WTC11 (cell line): ENCODE measurements around the gene CTNNA2. TPM values are rescaled to one million over a fixed set of nuclear protein-coding genes. Genes with fewer than 3 reads are reported as not detected.
A peak's percentile ranks its signal among the peaks of the same experiment; 100 is the strongest.

ENCODE experiments used
- ATAC-seq: fragments of 200-7000 bp; cut with Tn5 transposase; 2 replicates; pipeline ENCODE4 v1.10.0; 2021; ENCODE audit warnings: mild to moderate bottlenecking, moderate library complexity
- CTCF ChIA-PET: fragments of 300-600 bp; sonication (Branson Sonifier 250); formaldehyde crosslinking; loops from one replicate; lab custom pipeline; 2021; ENCODE audit warnings: antibody characterized with exemption; lab: Charles Lee
- POLR2A ChIA-PET: fragments of 350-600 bp; sonication (Branson Sonifier 250); formaldehyde crosslinking; loops from one replicate; lab custom pipeline; 2021; ENCODE audit warnings: antibody characterized with exemption; lab: Charles Lee
- DNase-seq: peaks from one replicate; pipeline ENCODE4 v3.0.0; 2021; ENCODE audit warnings: low spot score
- H3K27ac Mint-ChIP-seq: 2 replicates; pipeline ENCODE4 v1.8.0; 2021; ENCODE audit warnings: mixed read lengths
- H3K27me3 Mint-ChIP-seq: 2 replicates; pipeline ENCODE4 v1.8.0; 2021; ENCODE audit warnings: low read depth, mild to moderate bottlenecking, moderate library complexity, mixed read lengths
- H3K36me3 Mint-ChIP-seq: 2 replicates; pipeline ENCODE4 v1.8.0; 2021; ENCODE audit warnings: mixed read lengths
- H3K4me1 Mint-ChIP-seq: 2 replicates; pipeline ENCODE4 v1.8.0; 2022; ENCODE audit warnings: mixed read lengths
- H3K4me3 Mint-ChIP-seq: 2 replicates; pipeline ENCODE4 v1.8.0; 2021; ENCODE audit warnings: mild to moderate bottlenecking, moderate library complexity, mixed read lengths
- H3K9me3 Mint-ChIP-seq: 2 replicates; pipeline ENCODE4 v1.8.0; 2021; ENCODE audit warnings: mixed read lengths
- CREB1 ChIP-seq: sonication (generic); formaldehyde crosslinking; IDR thresholded peaks from 2 replicates; pipeline ENCODE4 v1.8.0; 2023; ENCODE audit warnings: mild to moderate bottlenecking, missing genetic modification reagents
- CREM ChIP-seq: sonication (generic); formaldehyde crosslinking; IDR thresholded peaks from 2 replicates; pipeline ENCODE4 v1.8.1; 2022; ENCODE audit warnings: mild to moderate bottlenecking, missing genetic modification reagents, moderate library complexity
- EMX1 ChIP-seq: fragments of 250-450 bp; sonication (Bioruptor Pico); IDR thresholded peaks from 2 replicates; pipeline ENCODE4 v1.8.0; 2021; ENCODE audit warnings: mild to moderate bottlenecking
- GRHL2 ChIP-seq: fragments of 250-450 bp; sonication (Bioruptor Pico); IDR thresholded peaks from 2 replicates; pipeline ENCODE4 v1.8.0; 2022; ENCODE audit warnings: mild to moderate bottlenecking, moderate library complexity; ENCODE audit not compliant: insufficient replicate concordance, severe bottlenecking
- GTF2I ChIP-seq: fragments of 250-450 bp; sonication (Bioruptor Pico); conservative IDR thresholded peaks from 2 replicates; pipeline ENCODE4 v1.4.0; 2021; ENCODE audit warnings: mild to moderate bottlenecking
- IRF2 ChIP-seq: sonication (generic); formaldehyde crosslinking; IDR thresholded peaks from 2 replicates; pipeline ENCODE4 v1.8.0; 2022; ENCODE audit warnings: low read depth, missing genetic modification reagents, borderline replicate concordance
- JAZF1 ChIP-seq: fragments of 250-450 bp; sonication (Bioruptor Pico); IDR thresholded peaks from 2 replicates; pipeline ENCODE4 v1.9.0; 2021; ENCODE audit warnings: moderate library complexity, mild to moderate bottlenecking, inconsistent platforms
- MYBL2 ChIP-seq: sonication (generic); formaldehyde crosslinking; IDR thresholded peaks from 2 replicates; pipeline ENCODE4 v1.8.1; 2023; ENCODE audit warnings: mild to moderate bottlenecking, moderate library complexity, missing genetic modification reagents
- NFATC4 ChIP-seq: fragments of 250-450 bp; sonication (Bioruptor Pico); IDR thresholded peaks from 2 replicates; pipeline ENCODE4 v1.9.0; 2021; ENCODE audit warnings: mild to moderate bottlenecking
- NR2C2 ChIP-seq: sonication (generic); formaldehyde crosslinking; IDR thresholded peaks from 2 replicates; pipeline ENCODE4 v1.8.0; 2022; ENCODE audit warnings: mild to moderate bottlenecking, missing genetic modification reagents
- NR3C1 ChIP-seq: sonication (generic); formaldehyde crosslinking; conservative IDR thresholded peaks from 2 replicates; pipeline ENCODE4 v1.8.1; 2023; ENCODE audit warnings: low read depth, mild to moderate bottlenecking, missing genetic modification reagents
- RELA ChIP-seq: sonication (generic); formaldehyde crosslinking; IDR thresholded peaks from 2 replicates; pipeline ENCODE4 v1.8.1; 2022; ENCODE audit warnings: missing genetic modification reagents, mild to moderate bottlenecking, borderline replicate concordance
- ZBTB21 ChIP-seq: sonication (generic); formaldehyde crosslinking; IDR thresholded peaks from 2 replicates; pipeline ENCODE4 v1.8.1; 2023; ENCODE audit warnings: mild to moderate bottlenecking, missing genetic modification reagents, borderline replicate concordance
- ZNF232 ChIP-seq: sonication (generic); formaldehyde crosslinking; IDR thresholded peaks from 2 replicates; pipeline ENCODE4 v1.8.0; 2022; ENCODE audit warnings: mild to moderate bottlenecking, missing genetic modification reagents
- ZNF423 ChIP-seq: fragments of 250-450 bp; sonication (Bioruptor Pico); IDR thresholded peaks from 2 replicates; pipeline ENCODE4 v2.1.2; 2022; ENCODE audit warnings: mild to moderate bottlenecking, moderate library complexity
- total RNA-seq: library from RNA; stranded (reverse); gene quantifications from 3 replicates; pipeline ENCODE4 v1.2.3, GENCODE V29; 2021
- TF ChIP-seq, protein P1 (sequence below): sonication (generic); formaldehyde crosslinking; IDR thresholded peaks from 2 replicates; pipeline ENCODE4 v1.8.0; 2023; ENCODE audit warnings: missing genetic modification reagents, mild to moderate bottlenecking, borderline replicate concordance
- TF ChIP-seq, protein P2 (sequence below): sonication (generic); formaldehyde crosslinking; IDR thresholded peaks from 2 replicates; pipeline ENCODE4 v1.8.0; 2022; ENCODE audit warnings: mild to moderate bottlenecking, missing genetic modification reagents
- TF ChIP-seq, protein P3 (sequence below): sonication (generic); formaldehyde crosslinking; IDR thresholded peaks from 2 replicates; pipeline ENCODE4 v1.8.1; 2023; ENCODE audit warnings: mild to moderate bottlenecking, missing genetic modification reagents
- TF ChIP-seq, protein P4 (sequence below): sonication (generic); formaldehyde crosslinking; IDR thresholded peaks from 2 replicates; pipeline ENCODE4 v1.8.0; 2023; ENCODE audit warnings: mild to moderate bottlenecking, missing genetic modification reagents
- TF ChIP-seq, protein P5 (sequence below): sonication (generic); formaldehyde crosslinking; IDR thresholded peaks from 2 replicates; pipeline ENCODE4 v1.8.0; 2023; ENCODE audit warnings: missing genetic modification reagents
- TF ChIP-seq, protein P6 (sequence below): sonication (generic); formaldehyde crosslinking; IDR thresholded peaks from 2 replicates; pipeline ENCODE4 v1.8.1; 2022; ENCODE audit warnings: low read depth, mild to moderate bottlenecking, moderate library complexity, missing genetic modification reagents, borderline replicate concordance
- TF ChIP-seq, protein P7 (sequence below): fragments of 250-450 bp; sonication (Bioruptor Pico); conservative IDR thresholded peaks from 2 replicates; pipeline ENCODE4 v1.9.0; 2021; ENCODE audit warnings: mild to moderate bottlenecking

Gene CTNNA2
- total RNA-seq, 1 experiment from 2014 or later = 3.8 TPM

DNA sequence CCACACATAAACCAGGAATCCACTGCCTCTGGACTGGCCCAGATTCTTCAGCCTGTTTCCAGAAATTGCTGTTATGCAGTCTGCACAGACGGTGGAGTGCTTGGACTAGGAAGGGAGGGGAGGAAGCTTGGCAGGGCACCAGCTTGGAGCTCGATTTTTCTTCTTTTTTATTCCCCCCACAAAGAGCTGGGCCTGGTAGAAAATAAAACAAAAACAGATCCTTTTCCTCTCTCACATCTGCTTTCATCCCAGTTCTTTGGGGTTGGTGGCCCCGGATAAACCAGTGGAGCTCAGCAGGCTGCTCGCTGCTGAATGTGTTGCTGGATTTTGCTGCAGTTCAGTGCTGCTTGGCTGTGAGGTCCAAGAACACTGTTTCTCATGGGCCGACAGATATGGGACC lies 775.7 kb downstream of the CTNNA2 start:
- peak; percentile 72 for ATAC-seq
- TF ChIP-seq, protein P1, sequence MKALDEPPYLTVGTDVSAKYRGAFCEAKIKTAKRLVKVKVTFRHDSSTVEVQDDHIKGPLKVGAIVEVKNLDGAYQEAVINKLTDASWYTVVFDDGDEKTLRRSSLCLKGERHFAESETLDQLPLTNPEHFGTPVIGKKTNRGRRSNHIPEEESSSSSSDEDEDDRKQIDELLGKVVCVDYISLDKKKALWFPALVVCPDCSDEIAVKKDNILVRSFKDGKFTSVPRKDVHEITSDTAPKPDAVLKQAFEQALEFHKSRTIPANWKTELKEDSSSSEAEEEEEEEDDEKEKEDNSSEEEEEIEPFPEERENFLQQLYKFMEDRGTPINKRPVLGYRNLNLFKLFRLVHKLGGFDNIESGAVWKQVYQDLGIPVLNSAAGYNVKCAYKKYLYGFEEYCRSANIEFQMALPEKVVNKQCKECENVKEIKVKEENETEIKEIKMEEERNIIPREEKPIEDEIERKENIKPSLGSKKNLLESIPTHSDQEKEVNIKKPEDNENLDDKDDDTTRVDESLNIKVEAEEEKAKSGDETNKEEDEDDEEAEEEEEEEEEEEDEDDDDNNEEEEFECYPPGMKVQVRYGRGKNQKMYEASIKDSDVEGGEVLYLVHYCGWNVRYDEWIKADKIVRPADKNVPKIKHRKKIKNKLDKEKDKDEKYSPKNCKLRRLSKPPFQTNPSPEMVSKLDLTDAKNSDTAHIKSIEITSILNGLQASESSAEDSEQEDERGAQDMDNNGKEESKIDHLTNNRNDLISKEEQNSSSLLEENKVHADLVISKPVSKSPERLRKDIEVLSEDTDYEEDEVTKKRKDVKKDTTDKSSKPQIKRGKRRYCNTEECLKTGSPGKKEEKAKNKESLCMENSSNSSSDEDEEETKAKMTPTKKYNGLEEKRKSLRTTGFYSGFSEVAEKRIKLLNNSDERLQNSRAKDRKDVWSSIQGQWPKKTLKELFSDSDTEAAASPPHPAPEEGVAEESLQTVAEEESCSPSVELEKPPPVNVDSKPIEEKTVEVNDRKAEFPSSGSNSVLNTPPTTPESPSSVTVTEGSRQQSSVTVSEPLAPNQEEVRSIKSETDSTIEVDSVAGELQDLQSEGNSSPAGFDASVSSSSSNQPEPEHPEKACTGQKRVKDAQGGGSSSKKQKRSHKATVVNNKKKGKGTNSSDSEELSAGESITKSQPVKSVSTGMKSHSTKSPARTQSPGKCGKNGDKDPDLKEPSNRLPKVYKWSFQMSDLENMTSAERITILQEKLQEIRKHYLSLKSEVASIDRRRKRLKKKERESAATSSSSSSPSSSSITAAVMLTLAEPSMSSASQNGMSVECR (CRISPR knock-in tag) = no peak
- TF ChIP-seq CREB1 (CRISPR knock-in tag) (no peak), GRHL2 (CRISPR knock-in tag) (no peak), ZNF423 (no peak), RELA (CRISPR knock-in tag) (no peak), CREM (CRISPR knock-in tag) (no peak), JAZF1 (CRISPR knock-in tag) (no peak), NR3C1 (CRISPR knock-in tag) (no peak), MYBL2 (CRISPR knock-in tag) (no peak), ZNF232 (no peak), NR2C2 (CRISPR knock-in tag) (no peak), GTF2I (CRISPR knock-in tag) (no peak), EMX1 (CRISPR knock-in tag) (no peak), IRF2 (CRISPR knock-in tag) (no peak)
- TF ChIP-seq, protein P2, sequence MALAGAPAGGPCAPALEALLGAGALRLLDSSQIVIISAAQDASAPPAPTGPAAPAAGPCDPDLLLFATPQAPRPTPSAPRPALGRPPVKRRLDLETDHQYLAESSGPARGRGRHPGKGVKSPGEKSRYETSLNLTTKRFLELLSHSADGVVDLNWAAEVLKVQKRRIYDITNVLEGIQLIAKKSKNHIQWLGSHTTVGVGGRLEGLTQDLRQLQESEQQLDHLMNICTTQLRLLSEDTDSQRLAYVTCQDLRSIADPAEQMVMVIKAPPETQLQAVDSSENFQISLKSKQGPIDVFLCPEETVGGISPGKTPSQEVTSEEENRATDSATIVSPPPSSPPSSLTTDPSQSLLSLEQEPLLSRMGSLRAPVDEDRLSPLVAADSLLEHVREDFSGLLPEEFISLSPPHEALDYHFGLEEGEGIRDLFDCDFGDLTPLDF (CRISPR knock-in tag) = no peak
- TF ChIP-seq, protein P3, sequence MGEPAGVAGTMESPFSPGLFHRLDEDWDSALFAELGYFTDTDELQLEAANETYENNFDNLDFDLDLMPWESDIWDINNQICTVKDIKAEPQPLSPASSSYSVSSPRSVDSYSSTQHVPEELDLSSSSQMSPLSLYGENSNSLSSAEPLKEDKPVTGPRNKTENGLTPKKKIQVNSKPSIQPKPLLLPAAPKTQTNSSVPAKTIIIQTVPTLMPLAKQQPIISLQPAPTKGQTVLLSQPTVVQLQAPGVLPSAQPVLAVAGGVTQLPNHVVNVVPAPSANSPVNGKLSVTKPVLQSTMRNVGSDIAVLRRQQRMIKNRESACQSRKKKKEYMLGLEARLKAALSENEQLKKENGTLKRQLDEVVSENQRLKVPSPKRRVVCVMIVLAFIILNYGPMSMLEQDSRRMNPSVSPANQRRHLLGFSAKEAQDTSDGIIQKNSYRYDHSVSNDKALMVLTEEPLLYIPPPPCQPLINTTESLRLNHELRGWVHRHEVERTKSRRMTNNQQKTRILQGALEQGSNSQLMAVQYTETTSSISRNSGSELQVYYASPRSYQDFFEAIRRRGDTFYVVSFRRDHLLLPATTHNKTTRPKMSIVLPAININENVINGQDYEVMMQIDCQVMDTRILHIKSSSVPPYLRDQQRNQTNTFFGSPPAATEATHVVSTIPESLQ = no peak
- Mint-ChIP-seq H3K27me3 (no peaks in the 10 kb centered on the region; the same call in 1 of the 2 replicates), H3K27ac (no peak overlapping the region), H3K4me3 (no peak overlapping the region), H3K9me3 (no peaks in the 10 kb centered on the region), H3K36me3 (no peaks in the 10 kb centered on the region), H3K4me1 (peaks cover 3% of the 10 kb centered on the region)
- no peak for DNase-seq
- ChIA-PET CTCF (interaction anchor here (1.0 kb wide), 1 partner anchor 10 kb away, joined by 3 read pairs; no protein-coding TSS in a partner anchor), POLR2A (no interaction called here)

DNA sequence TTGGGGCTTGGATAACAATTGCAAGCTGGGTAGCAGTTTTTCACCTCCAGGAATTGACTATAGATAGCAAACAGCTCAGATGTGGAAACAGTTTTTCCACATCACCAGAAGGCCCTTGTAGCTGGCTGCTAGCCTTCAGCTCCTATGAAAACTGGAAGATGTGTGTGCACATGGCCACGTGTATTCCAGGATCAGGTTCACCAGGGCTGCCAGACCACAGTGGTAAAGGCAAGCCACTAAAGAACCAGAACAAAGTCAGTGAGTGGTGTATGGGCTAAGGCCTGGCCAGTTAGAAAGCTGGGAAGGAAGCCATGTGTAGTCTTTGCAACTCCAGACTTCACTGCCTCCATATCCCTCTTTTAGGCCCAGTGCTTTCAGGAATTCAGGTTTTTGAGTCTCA lies 778.8 kb downstream of the CTNNA2 start:
- no peak overlapping the region for H3K4me3 Mint-ChIP-seq
- CTCF ChIA-PET = no interaction called here
- TF ChIP-seq, protein P4, sequence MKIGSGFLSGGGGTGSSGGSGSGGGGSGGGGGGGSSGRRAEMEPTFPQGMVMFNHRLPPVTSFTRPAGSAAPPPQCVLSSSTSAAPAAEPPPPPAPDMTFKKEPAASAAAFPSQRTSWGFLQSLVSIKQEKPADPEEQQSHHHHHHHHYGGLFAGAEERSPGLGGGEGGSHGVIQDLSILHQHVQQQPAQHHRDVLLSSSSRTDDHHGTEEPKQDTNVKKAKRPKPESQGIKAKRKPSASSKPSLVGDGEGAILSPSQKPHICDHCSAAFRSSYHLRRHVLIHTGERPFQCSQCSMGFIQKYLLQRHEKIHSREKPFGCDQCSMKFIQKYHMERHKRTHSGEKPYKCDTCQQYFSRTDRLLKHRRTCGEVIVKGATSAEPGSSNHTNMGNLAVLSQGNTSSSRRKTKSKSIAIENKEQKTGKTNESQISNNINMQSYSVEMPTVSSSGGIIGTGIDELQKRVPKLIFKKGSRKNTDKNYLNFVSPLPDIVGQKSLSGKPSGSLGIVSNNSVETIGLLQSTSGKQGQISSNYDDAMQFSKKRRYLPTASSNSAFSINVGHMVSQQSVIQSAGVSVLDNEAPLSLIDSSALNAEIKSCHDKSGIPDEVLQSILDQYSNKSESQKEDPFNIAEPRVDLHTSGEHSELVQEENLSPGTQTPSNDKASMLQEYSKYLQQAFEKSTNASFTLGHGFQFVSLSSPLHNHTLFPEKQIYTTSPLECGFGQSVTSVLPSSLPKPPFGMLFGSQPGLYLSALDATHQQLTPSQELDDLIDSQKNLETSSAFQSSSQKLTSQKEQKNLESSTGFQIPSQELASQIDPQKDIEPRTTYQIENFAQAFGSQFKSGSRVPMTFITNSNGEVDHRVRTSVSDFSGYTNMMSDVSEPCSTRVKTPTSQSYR (CRISPR knock-in tag) = no peak
- TF ChIP-seq, protein P5, sequence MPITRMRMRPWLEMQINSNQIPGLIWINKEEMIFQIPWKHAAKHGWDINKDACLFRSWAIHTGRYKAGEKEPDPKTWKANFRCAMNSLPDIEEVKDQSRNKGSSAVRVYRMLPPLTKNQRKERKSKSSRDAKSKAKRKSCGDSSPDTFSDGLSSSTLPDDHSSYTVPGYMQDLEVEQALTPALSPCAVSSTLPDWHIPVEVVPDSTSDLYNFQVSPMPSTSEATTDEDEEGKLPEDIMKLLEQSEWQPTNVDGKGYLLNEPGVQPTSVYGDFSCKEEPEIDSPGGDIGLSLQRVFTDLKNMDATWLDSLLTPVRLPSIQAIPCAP (CRISPR knock-in tag) = no peak
- TF ChIP-seq MYBL2 (CRISPR knock-in tag) (no peak), ZBTB21 (CRISPR knock-in tag) (no peak), NFATC4 (no peak)
- TF ChIP-seq, protein P6, sequence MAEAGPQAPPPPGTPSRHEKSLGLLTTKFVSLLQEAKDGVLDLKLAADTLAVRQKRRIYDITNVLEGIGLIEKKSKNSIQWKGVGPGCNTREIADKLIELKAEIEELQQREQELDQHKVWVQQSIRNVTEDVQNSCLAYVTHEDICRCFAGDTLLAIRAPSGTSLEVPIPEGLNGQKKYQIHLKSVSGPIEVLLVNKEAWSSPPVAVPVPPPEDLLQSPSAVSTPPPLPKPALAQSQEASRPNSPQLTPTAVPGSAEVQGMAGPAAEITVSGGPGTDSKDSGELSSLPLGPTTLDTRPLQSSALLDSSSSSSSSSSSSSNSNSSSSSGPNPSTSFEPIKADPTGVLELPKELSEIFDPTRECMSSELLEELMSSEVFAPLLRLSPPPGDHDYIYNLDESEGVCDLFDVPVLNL (CRISPR knock-in tag) = no peak
- TF ChIP-seq, protein P7, sequence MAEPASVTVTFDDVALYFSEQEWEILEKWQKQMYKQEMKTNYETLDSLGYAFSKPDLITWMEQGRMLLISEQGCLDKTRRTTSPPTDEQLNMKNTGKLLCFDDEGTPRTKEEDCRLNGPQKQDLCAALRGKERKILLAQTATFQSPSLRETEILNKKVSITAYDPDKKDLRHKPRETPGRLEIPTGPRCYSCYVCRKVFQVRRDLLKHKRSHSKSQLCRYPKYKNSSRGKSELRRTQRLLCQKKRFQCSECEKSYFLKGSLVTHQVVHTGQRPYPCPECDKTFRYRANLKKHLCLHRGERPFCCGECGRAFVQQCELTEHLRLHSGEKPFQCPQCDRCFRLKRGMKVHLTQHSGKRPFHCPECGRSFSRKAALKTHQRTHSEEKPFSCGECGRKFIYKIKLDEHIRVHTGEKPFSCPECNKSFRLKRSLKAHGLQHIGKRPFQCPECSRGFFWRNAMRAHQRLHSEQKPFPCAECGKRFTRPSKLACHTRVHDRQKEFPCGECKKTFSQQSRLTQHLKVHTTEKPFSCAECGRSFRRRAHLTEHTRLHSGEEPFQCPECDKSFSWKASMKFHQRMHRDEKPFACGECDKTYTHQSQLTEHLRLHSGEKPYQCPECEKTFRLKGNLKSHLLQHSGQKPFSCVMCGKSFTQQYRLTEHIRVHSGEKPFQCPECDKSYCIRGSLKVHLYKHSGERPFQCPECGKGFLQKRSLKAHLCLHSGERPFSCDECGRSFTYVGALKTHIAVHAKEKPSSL (CRISPR knock-in tag) = no peak

More for the DNA sequence above, 778.8 kb downstream of the CTNNA2 start:
- Mint-ChIP-seq H3K27ac (no peak overlapping the region), H3K27me3 (no peaks in the 10 kb centered on the region; the same call in 1 of the 2 replicates), H3K36me3 (no peaks in the 10 kb centered on the region), H3K9me3 (no peaks in the 10 kb centered on the region), H3K4me1 (peaks cover 5% of the 10 kb centered on the region)
- ATAC-seq (no peak), DNase-seq (no peak)
- POLR2A ChIA-PET = no interaction called here
